ENCODE data around the gene KLHL40.

DNA sequence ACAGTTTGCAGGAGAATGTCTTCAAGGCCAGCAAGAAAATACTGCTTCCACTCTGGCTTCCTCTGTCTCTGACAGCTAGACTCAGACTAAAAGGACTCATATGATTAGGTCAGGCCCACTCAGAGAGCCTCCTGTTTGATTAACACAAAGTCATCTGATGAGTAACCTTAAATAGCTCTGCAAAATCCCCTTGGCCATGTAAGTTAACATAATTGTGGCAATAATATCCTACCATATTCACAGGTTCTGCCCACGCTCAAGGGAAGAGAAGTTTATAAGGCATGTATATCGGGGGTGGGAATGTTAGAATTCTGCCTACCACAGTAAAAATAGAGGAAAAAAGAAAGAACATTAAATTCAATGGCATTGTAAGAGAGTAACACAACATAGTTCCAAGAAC lies 37.9 kb downstream of the KLHL40 start:
- no peak for TF ChIP-seq SIN3A (IDR thresholded peaks at IDR 0.05; ENCODE audit: borderline replicate concordance, insufficient read depth, low read depth, low read length)
- TF ChIP-seq, protein P1, sequence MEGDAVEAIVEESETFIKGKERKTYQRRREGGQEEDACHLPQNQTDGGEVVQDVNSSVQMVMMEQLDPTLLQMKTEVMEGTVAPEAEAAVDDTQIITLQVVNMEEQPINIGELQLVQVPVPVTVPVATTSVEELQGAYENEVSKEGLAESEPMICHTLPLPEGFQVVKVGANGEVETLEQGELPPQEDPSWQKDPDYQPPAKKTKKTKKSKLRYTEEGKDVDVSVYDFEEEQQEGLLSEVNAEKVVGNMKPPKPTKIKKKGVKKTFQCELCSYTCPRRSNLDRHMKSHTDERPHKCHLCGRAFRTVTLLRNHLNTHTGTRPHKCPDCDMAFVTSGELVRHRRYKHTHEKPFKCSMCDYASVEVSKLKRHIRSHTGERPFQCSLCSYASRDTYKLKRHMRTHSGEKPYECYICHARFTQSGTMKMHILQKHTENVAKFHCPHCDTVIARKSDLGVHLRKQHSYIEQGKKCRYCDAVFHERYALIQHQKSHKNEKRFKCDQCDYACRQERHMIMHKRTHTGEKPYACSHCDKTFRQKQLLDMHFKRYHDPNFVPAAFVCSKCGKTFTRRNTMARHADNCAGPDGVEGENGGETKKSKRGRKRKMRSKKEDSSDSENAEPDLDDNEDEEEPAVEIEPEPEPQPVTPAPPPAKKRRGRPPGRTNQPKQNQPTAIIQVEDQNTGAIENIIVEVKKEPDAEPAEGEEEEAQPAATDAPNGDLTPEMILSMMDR (IDR thresholded peaks at IDR 0.05): no peak

All from Panc1 (cell line).